ENCODE measurements around the gene KCNK1. TPM values are rescaled to one million over a fixed set of nuclear protein-coding genes. Genes with fewer than 3 reads are reported as not detected.

Gene KCNK1
- total and polyA plus RNA-seq, 2 of the 8 experiments (the other 6 are each of a cell fraction or from before 2014, with no cell fraction given), result 11.9 to 16.5 TPM

DNA sequence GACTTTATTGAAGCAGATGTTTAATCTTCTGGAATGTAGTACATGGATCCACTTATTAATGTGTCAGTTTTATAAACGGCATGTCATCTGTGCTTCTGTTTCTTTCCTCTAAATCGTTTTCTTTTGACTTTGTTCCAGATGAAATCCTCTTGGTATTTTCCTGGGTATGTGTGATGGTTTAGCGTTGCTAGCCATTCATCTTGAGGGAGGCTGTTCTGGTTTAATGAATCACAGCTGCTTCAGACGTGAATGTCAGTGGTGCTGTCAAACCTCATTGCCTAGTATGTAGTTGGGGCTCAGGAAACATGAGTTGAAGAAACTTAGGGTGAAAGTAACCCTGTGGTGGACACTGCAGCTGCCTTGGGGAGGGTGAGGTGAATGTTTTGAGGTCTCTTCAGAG, 33.2 kb downstream of the KCNK1 start:
- no peaks in the 10 kb centered on the region for H3K23me2 ChIP-seq (ENCODE audit: low read depth, low read length)
- no peak overlapping the region for H3K9ac ChIP-seq (replicated peaks in 1 of 4; ENCODE audit: extremely low read depth in 1 of 4, low read depth in 3 of 4, low read length in 3 of 4)
- peaks cover 0 to 3% of the 10 kb centered on the region in 2 experiments; a peak in 1 of 4 replicates for H3K79me2 ChIP-seq (ENCODE audit: control insufficient read depth in 1 of 2, insufficient read depth in 2 of 2, low read length in 2 of 2)
- FAIRE-seq (no peak), DNase-seq (ENCODE audit: low read depth in 1 of 2, low spot score in 2 of 2) (no peak)
- H2BK20ac ChIP-seq (ENCODE audit: low read length), result no peak overlapping the region
- no peak overlapping the region for H4K91ac ChIP-seq (replicated peaks; ENCODE audit: insufficient read length, low read length)
- POLR2A ChIA-PET (ENCODE audit: partially characterized antibody), result no interaction called here
- no peak overlapping the region for H2BK15ac ChIP-seq (ENCODE audit: low read length)
- TF ChIP-seq SIRT6 (IDR thresholded peaks at IDR 0.05; ENCODE audit: low read length) (no peak), RAD21 (IDR thresholded peaks at IDR 0.05 in 1 of 2, conservative IDR thresholded peaks at IDR 0.05 in 1 of 2; ENCODE audit: low read depth in 2 of 2, low read length in 2 of 2) (no peak), HDAC6 (IDR thresholded peaks at IDR 0.05; ENCODE audit: low read depth, low read length) (no peak), SAP30 (IDR thresholded peaks at IDR 0.05; ENCODE audit: insufficient read depth, insufficient replicate concordance, low read length) (no peak)
- TF ChIP-seq, protein P1, sequence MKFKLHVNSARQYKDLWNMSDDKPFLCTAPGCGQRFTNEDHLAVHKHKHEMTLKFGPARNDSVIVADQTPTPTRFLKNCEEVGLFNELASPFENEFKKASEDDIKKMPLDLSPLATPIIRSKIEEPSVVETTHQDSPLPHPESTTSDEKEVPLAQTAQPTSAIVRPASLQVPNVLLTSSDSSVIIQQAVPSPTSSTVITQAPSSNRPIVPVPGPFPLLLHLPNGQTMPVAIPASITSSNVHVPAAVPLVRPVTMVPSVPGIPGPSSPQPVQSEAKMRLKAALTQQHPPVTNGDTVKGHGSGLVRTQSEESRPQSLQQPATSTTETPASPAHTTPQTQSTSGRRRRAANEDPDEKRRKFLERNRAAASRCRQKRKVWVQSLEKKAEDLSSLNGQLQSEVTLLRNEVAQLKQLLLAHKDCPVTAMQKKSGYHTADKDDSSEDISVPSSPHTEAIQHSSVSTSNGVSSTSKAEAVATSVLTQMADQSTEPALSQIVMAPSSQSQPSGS (IDR thresholded peaks at IDR 0.05; ENCODE audit: low read length), result no peak
- no peak overlapping the region for H3K4me2 ChIP-seq (ENCODE audit: insufficient read depth in 1 of 2, low read depth in 2 of 2, low read length in 2 of 2)
- peaks cover 0 to 2% of the 10 kb centered on the region in 2 experiments for H4K20me1 ChIP-seq (replicated peaks in 1 of 2; ENCODE audit: control insufficient read depth in 1 of 2, insufficient read depth in 2 of 2, low read length in 2 of 2)
- H2AFZ ChIP-seq (ENCODE audit: low read length), result no peak overlapping the region
- 0 out of 2 replicates have a peak, but pooled peaks cover 2% of the 10 kb centered on the region for H3K79me1 ChIP-seq (ENCODE audit: low read depth, low read length)
- no peak overlapping the region for H4K8ac ChIP-seq (ENCODE audit: extremely low read depth, insufficient read depth, low read length)
- no peak overlapping the region for H2BK120ac ChIP-seq (replicated peaks; ENCODE audit: low read depth, low read length)
- no peak overlapping the region for H2AK5ac ChIP-seq (ENCODE audit: low read depth, low read length)
- H3K27me3 ChIP-seq (replicated peaks in 1 of 4; ENCODE audit: control insufficient read depth in 3 of 4, extremely low read depth in 1 of 4, insufficient read depth in 3 of 4, low read length in 3 of 4), result no peaks in the 10 kb centered on the region
- no peak overlapping the region for H3K14ac ChIP-seq (ENCODE audit: insufficient read length)
- H2BK12ac ChIP-seq (ENCODE audit: low read depth, low read length), result no peak overlapping the region
- no peak overlapping the region for H2BK5ac ChIP-seq (ENCODE audit: low read depth, low read length)
- no peak overlapping the region for H3K4ac ChIP-seq (replicated peaks; ENCODE audit: insufficient read length, low read depth, low read length)
- H3K23ac ChIP-seq (ENCODE audit: insufficient read length), result no peak overlapping the region
- no peak overlapping the region for H3K56ac ChIP-seq (replicated peaks; ENCODE audit: insufficient read length, low read depth, low read length)
- H3K27ac ChIP-seq (ENCODE audit: low read depth, low read length), result no peak overlapping the region
- peaks cover 0 to 2% (median 0%) of the 10 kb centered on the region in 4 experiments; a peak in 1 of 7 replicates for H3K4me1 ChIP-seq (replicated peaks in 1 of 4; ENCODE audit: control insufficient read depth in 3 of 4, insufficient read depth in 4 of 4, low read length in 3 of 4)
- CTCF ChIA-PET (ENCODE audit: partially characterized antibody), result interaction anchor here (0.7 kb wide), 1 partner anchor 257 kb away, joined by 3 read pairs; the partner anchor contains the start of gene SLC35F3
- H3K18ac ChIP-seq (ENCODE audit: extremely low read depth, low read length), result no peak overlapping the region
- WGBS, 2 experiments (ENCODE audit: extremely low coverage in 1 of 2, insufficient coverage in 1 of 2, insufficient read length in 1 of 2, insufficient replicate concordance in 2 of 2, low coverage in 1 of 2, low lambda C conversion rate in 2 of 2, missing lambda C conversion rate in 1 of 2), result 86% methylated on average over 4 of the region's 4 CpGs; no CpG with 5 or more reads in 1 of the 2 experiments
- no peaks in the 10 kb centered on the region for H3K9me3 ChIP-seq (ENCODE audit: insufficient read depth in 2 of 2, low read depth in 1 of 2, low read length in 1 of 2)
- H3K36me3 ChIP-seq (ENCODE audit: control insufficient read depth in 2 of 4, insufficient read depth in 4 of 4, low read length in 3 of 4), result no peaks in the 10 kb centered on the region
- H3K4me3 ChIP-seq (ENCODE audit: extremely low read depth in 1 of 4, insufficient read depth in 2 of 4, low read depth in 3 of 4, low read length in 4 of 4), result no peak overlapping the region
- H4K5ac ChIP-seq (ENCODE audit: insufficient read length, low read depth, low read length), result no peak overlapping the region

Measured in H1 (cell line).